Right lobe of liver (tissue), 6 donors: ENCODE measurements around the gene BCL2L11. TPM values are rescaled to one million over a fixed set of nuclear protein-coding genes. Genes with fewer than 3 reads are reported as not detected.

Experiments
- ATAC-seq, 4 donors: fragments of 200-7000 bp; cut with Tn5 transposase; one replicate each; pipeline ENCODE4 v1.9.1; 2020; ENCODE audit warnings: mild to moderate bottlenecking in 4 of 4, moderate library complexity in 4 of 4
- DNase-seq, 3 donors: peaks; one replicate each; pipeline ENCODE4 v3.0.0-alpha.2; 2020
- H3K27ac ChIP-seq, 3 donors: fragments of 200-600 bp; one replicate each; pipeline ENCODE4 v1.8.0; 2022
- H3K27me3 ChIP-seq, 2 donors: fragments of 200-600 bp; one replicate each; pipeline ENCODE4 v1.8.0; 2022
- H3K36me3 ChIP-seq, 4 donors: fragments of 200-600 bp; sonication (generic) in 1 of 4; one replicate each; pipeline versions ENCODE4 v1.5.1 to v1.8.0; 2017 to 2022; ENCODE audit warnings: control low read depth in 1 of 4
- H3K4me1 ChIP-seq, 4 donors: fragments of 200-600 bp; sonication (generic) in 1 of 4; one replicate each; pipeline versions ENCODE4 v1.5.1 to v1.8.0; 2017 to 2022; ENCODE audit warnings: control low read depth in 1 of 4
- H3K4me3 ChIP-seq, 3 donors: fragments of 200-600 bp; one replicate each; pipeline ENCODE4 v1.8.0; 2022
- H3K9me3 ChIP-seq, 4 donors: fragments of 200-600 bp; sonication (generic) in 1 of 4; one replicate each; pipeline versions ENCODE4 v1.5.1 to v1.8.0; 2017 to 2022; ENCODE audit warnings: control low read depth in 1 of 4
- POLR2A ChIP-seq: fragments of 450-650 bp; IDR thresholded peaks from one replicate; pipeline ENCODE4 v1.6.1; 2017; ENCODE audit warnings: antibody characterized with exemption, mild to moderate bottlenecking
- WGBS: methylation state at CpG from one replicate; pipeline ENCODE4 v1.1.6; 2018; ENCODE audit warnings: low coverage, low lambda C conversion rate; ENCODE audit not compliant: insufficient coverage; ENCODE audit errors: missing lambda C conversion rate; 5-methylcytosine and 5-hydroxymethylcytosine counted together
- intact Hi-C, 2 donors: fragments of 100-400 bp; cut with DNase I; formaldehyde crosslinking; loops; one replicate each; pipeline versions ENCODE4 v1.11.2 to v1.14.1; 2022
- total RNA-seq, 6 experiments: library from RNA; depleted of rRNA in 2 of 6; stranded (reverse); fragments of >200 nt in 2 of 6; fragmentation: NEBNext Ultra II Directional in 3 of 6; extraction: Animal tissue kit (Norgen Biotek cat#: 25700) in 3 of 6; gene quantifications; one replicate each; pipeline versions ENCODE4 v1.1.0 to v1.2.4, GENCODE V29; 2016 to 2023
- TF ChIP-seq, protein P1 (sequence below), 4 donors: fragments of 200-600 bp in 3 of 4; fragments of 450-650 bp in 1 of 4; IDR thresholded peaks; one replicate each; pipeline versions ENCODE4 v1.5.1 to v1.8.0; 2016 to 2022; ENCODE audit warnings: antibody characterized with exemption in 4 of 4, mild to moderate bottlenecking in 2 of 4
- donor health status: DM: no; HTN: yes; CAD: no.
- donor health status: DM: no; HTN: no; CAD: no.
- donor health status: DM: no; HTN: no; CAD: no.
- donor health status: DM: no; HTN: yes; CAD: no.
- donor health status: DM: no; HTN: yes; CAD: no.

The BCL2L11 gene
- total RNA-seq, 6 experiments from 2014 or later = 6.5 to 13.0 (median 8.8) TPM

DNA sequence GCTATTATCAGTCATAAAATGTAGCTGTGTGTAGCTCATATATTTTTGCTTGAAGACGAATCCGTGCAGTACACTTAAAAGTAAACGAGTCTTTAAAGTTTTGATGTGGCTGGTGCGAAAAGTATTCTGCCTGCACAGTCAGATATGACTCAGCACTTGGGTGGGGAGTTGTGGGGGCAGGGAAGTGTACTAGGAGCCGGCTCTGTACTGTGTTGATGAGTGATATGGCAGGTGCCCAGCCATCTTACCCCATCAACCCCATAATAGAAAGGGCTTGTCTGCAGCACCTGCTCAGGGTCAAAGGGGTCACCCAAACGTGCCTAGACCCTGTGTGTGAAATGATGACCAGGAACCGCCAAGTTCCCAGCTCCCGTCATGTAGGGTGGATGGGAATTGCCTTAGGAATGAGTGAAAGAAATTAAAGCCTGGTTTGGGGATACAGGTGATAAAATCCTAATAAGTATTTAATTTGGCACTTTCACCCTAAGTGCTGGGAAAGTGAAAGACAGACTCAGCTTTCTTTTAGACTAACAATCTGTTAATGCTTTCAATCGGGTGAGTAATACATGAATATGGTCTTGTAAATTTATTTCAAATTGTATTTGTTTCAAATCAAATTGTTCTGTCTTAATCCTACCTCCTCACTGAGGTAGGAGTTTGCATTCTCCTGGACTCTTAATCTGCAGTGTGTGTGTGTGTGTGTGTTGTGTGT is 48.0 kb downstream of the BCL2L11 start:
- H3K36me3 ChIP-seq = peaks cover 0 to 6% (median 0%) of the 10 kb centered on the region in 4 donors
- no peaks in the 10 kb centered on the region for H3K4me1 ChIP-seq
- no peak overlapping the region for H3K4me3 ChIP-seq
- ATAC-seq (peak; percentile 56 to 88 (median 62)), DNase-seq (peak in 1 of 3 donors; percentile 39)
- no peaks in the 10 kb centered on the region for H3K9me3 ChIP-seq
- intact Hi-C loops = no loop called here
- no peak overlapping the region for H3K27ac ChIP-seq
- H3K27me3 ChIP-seq = no peaks in the 10 kb centered on the region
- TF ChIP-seq, protein P1, sequence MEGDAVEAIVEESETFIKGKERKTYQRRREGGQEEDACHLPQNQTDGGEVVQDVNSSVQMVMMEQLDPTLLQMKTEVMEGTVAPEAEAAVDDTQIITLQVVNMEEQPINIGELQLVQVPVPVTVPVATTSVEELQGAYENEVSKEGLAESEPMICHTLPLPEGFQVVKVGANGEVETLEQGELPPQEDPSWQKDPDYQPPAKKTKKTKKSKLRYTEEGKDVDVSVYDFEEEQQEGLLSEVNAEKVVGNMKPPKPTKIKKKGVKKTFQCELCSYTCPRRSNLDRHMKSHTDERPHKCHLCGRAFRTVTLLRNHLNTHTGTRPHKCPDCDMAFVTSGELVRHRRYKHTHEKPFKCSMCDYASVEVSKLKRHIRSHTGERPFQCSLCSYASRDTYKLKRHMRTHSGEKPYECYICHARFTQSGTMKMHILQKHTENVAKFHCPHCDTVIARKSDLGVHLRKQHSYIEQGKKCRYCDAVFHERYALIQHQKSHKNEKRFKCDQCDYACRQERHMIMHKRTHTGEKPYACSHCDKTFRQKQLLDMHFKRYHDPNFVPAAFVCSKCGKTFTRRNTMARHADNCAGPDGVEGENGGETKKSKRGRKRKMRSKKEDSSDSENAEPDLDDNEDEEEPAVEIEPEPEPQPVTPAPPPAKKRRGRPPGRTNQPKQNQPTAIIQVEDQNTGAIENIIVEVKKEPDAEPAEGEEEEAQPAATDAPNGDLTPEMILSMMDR (IDR thresholded peaks at IDR 0.05) = no peak
- TF ChIP-seq POLR2A = no peak
- WGBS = 31% methylated on average over 7 of the region's 9 CpGs

DNA sequence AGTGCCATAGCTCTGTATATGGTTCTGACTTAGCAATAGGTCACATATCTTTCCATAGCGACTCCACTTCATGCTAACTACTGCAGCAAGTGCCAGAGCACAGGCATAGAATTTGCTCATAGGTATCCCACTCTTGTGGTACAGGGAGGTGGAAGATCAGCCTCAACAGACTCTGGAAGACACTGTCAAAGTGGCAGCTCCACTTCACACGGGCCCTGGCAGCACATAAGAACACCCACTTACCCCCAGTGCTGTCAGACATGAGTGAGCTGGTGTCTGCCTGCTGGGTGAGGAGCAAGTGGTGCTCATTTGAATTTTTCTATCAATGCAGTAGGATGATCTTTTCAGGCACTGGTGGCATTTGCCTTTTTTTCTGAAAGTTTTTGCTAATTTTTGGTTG is 48.6 kb downstream of the BCL2L11 start:
- intact Hi-C loops = no loop called here
- no peak for ATAC-seq

DNA sequence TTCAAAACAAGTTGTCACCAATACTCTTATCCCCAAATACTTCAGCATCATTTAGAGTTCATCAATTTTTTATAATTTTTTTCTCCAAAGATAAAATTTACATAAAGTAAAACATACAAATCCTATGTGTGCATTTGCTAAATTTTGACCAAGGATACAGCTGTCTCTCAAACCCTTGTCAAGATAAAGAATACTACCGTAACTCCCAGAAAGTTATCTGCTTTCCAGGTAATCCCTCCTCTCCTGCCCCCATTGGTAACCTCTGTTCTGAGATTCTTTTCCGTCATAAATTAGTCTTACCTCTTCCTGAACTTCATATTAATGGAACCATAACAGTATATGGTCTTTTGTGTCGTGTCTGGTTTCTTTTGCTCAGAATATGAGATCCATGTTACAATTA is 49.2 kb downstream of the BCL2L11 start:
- peaks cover 0 to 6% (median 0%) of the 10 kb centered on the region in 4 donors for H3K36me3 ChIP-seq
- no peak for ATAC-seq
- TF ChIP-seq POLR2A = no peak
- TF ChIP-seq, protein P1 (IDR thresholded peaks at IDR 0.05) = no peak
- H3K27me3 ChIP-seq = no peaks in the 10 kb centered on the region
- no peak for DNase-seq
- WGBS = 75% methylated on average over 3 of the region's 3 CpGs
- intact Hi-C loops = loop anchor here in 1 of 2 donors (10.0 kb wide), 1 partner anchor 45 kb away; the partner anchor contains the start of gene BCL2L11
- H3K27ac ChIP-seq = no peak overlapping the region
- H3K4me1 ChIP-seq = no peaks in the 10 kb centered on the region
- no peaks in the 10 kb centered on the region for H3K9me3 ChIP-seq
- H3K4me3 ChIP-seq = no peak overlapping the region

More for the DNA sequence above, 48.6 kb downstream of the BCL2L11 start:
- WGBS = 67% methylated on average over 1 of the region's 2 CpGs
- H3K4me3 ChIP-seq = no peak overlapping the region
- no peaks in the 10 kb centered on the region for H3K9me3 ChIP-seq
- H3K36me3 ChIP-seq = peaks cover 0 to 6% (median 0%) of the 10 kb centered on the region in 4 donors
- no peaks in the 10 kb centered on the region for H3K27me3 ChIP-seq
- TF ChIP-seq POLR2A = no peak
- TF ChIP-seq, protein P1 (IDR thresholded peaks at IDR 0.05) = no peak
- H3K27ac ChIP-seq = no peak overlapping the region
- H3K4me1 ChIP-seq = no peaks in the 10 kb centered on the region
- DNase-seq = no peak

DNA sequence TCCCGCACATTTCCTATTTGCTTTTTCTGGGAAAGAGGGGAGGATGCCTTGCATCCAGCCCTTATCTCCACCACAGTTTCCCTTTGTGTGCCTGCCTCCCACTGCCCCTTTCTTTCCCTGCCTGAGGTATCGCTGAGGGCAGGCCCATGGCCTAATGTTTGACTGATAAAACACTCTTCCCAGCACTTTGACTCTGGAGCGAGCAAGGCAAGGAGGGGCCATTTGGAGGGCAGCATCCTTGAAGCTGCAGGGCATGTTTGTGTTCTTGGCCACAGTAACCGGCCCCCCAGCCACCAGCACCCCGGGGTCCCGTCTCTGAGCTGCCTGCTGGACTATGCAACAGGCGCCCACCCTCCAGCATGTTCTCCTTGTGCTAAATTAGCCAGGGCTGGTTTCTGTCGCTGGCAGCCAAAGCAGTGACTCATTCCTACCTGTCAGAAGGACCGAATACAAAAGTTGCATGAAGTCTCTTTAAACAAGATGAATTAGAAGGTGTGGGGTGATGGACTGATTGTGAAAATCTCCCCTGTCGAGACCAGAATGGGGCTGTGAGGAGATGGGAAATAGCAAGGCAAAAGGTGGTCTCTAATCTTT is 50.7 kb downstream of the BCL2L11 start:
- Histone ChIP-seq H3K4me3 (no peak overlapping the region), H3K36me3 (peaks cover 0 to 2% (median 0%) of the 10 kb centered on the region in 4 donors), H3K4me1 (peaks cover 0 to 9% (median under 1%) of the 10 kb centered on the region in 4 donors), H3K9me3 (no peaks in the 10 kb centered on the region), H3K27me3 (no peaks in the 10 kb centered on the region), H3K27ac (no peak overlapping the region)
- intact Hi-C loops = loop anchor here in 1 of 2 donors (10.0 kb wide), 1 partner anchor 47 kb away; the partner anchor contains the start of gene BCL2L11
- TF ChIP-seq, protein P1 (IDR thresholded peaks at IDR 0.05) = no peak
- no peak for TF ChIP-seq POLR2A
- 73% methylated on average over 6 of the region's 10 CpGs for WGBS
- ATAC-seq = no peak
- no peak for DNase-seq
